WTC11 (cell line): ENCODE measurements around the gene RPUSD2. TPM values are rescaled to one million over a fixed set of nuclear protein-coding genes. Genes with fewer than 3 reads are reported as not detected.

Experiments
- ATAC-seq: fragments of 200-7000 bp; cut with Tn5 transposase; 2 replicates; pipeline ENCODE4 v1.10.0; 2021; ENCODE audit warnings: mild to moderate bottlenecking, moderate library complexity
- Bru-seq: library from RNA; stranded (reverse); fragments of 400-500 nt; gene quantifications from one replicate; lab custom pipeline; 2021; lab: Mats Ljungman, UMichigan
- CTCF ChIA-PET: fragments of 300-600 bp; sonication (Branson Sonifier 250); formaldehyde crosslinking; loops from one replicate; lab custom pipeline; 2021; ENCODE audit warnings: antibody characterized with exemption; lab: Charles Lee
- POLR2A ChIA-PET: fragments of 350-600 bp; sonication (Branson Sonifier 250); formaldehyde crosslinking; loops from one replicate; lab custom pipeline; 2021; ENCODE audit warnings: antibody characterized with exemption; lab: Charles Lee
- DNase-seq: peaks from one replicate; pipeline ENCODE4 v3.0.0; 2021; ENCODE audit warnings: low spot score
- H3K27ac Mint-ChIP-seq: 2 replicates; pipeline ENCODE4 v1.8.0; 2021; ENCODE audit warnings: mixed read lengths
- H3K27me3 Mint-ChIP-seq: 2 replicates; pipeline ENCODE4 v1.8.0; 2021; ENCODE audit warnings: low read depth, mild to moderate bottlenecking, moderate library complexity, mixed read lengths
- H3K36me3 Mint-ChIP-seq: 2 replicates; pipeline ENCODE4 v1.8.0; 2021; ENCODE audit warnings: mixed read lengths
- H3K4me1 Mint-ChIP-seq: 2 replicates; pipeline ENCODE4 v1.8.0; 2022; ENCODE audit warnings: mixed read lengths
- H3K4me3 Mint-ChIP-seq: 2 replicates; pipeline ENCODE4 v1.8.0; 2021; ENCODE audit warnings: mild to moderate bottlenecking, moderate library complexity, mixed read lengths
- H3K9me3 Mint-ChIP-seq: 2 replicates; pipeline ENCODE4 v1.8.0; 2021; ENCODE audit warnings: mixed read lengths
- CREB1 ChIP-seq: sonication (generic); formaldehyde crosslinking; IDR thresholded peaks from 2 replicates; pipeline ENCODE4 v1.8.0; 2023; ENCODE audit warnings: mild to moderate bottlenecking, missing genetic modification reagents
- ESRRA ChIP-seq: sonication (generic); formaldehyde crosslinking; IDR thresholded peaks from 2 replicates; pipeline ENCODE4 v1.8.1; 2022; ENCODE audit warnings: mild to moderate bottlenecking, missing genetic modification reagents, borderline replicate concordance
- FOXJ3 ChIP-seq: sonication (generic); formaldehyde crosslinking; IDR thresholded peaks from 2 replicates; pipeline ENCODE4 v1.9.0; 2021; ENCODE audit warnings: missing genetic modification reagents, mild to moderate bottlenecking, borderline replicate concordance
- FOXK1 ChIP-seq: sonication (generic); formaldehyde crosslinking; IDR thresholded peaks from 2 replicates; pipeline ENCODE4 v1.8.0; 2022; ENCODE audit warnings: mild to moderate bottlenecking, moderate library complexity, missing genetic modification reagents
- FOXP1 ChIP-seq: sonication (generic); formaldehyde crosslinking; IDR thresholded peaks from 2 replicates; pipeline ENCODE4 v1.8.0; 2022; ENCODE audit warnings: missing genetic modification reagents, mild to moderate bottlenecking, moderate library complexity, borderline replicate concordance
- GABPB1 ChIP-seq: sonication (generic); formaldehyde crosslinking; IDR thresholded peaks from 2 replicates; pipeline ENCODE4 v1.8.1; 2023; ENCODE audit warnings: mild to moderate bottlenecking, missing genetic modification reagents
- HMGXB4 ChIP-seq: sonication (generic); formaldehyde crosslinking; IDR thresholded peaks from 2 replicates; pipeline ENCODE4 v1.8.1; 2023; ENCODE audit warnings: mild to moderate bottlenecking, moderate library complexity, missing genetic modification reagents
- MLX ChIP-seq: sonication (generic); formaldehyde crosslinking; IDR thresholded peaks from 2 replicates; pipeline ENCODE4 v1.8.1; 2023; ENCODE audit warnings: mild to moderate bottlenecking, missing genetic modification reagents, moderate library complexity
- MXD4 ChIP-seq: fragments of 250-450 bp; sonication (Bioruptor Pico); IDR thresholded peaks from 2 replicates; pipeline ENCODE4 v1.8.0; 2021; ENCODE audit warnings: mild to moderate bottlenecking, moderate library complexity, borderline replicate concordance
- NFYB ChIP-seq: sonication (generic); formaldehyde crosslinking; conservative IDR thresholded peaks from 2 replicates; pipeline ENCODE4 v1.8.0; 2022; ENCODE audit warnings: low read depth, missing genetic modification reagents
- PRDM15 ChIP-seq: sonication (generic); formaldehyde crosslinking; IDR thresholded peaks from 2 replicates; pipeline ENCODE4 v1.8.0; 2022; ENCODE audit warnings: missing genetic modification reagents
- PREB ChIP-seq: sonication (generic); formaldehyde crosslinking; IDR thresholded peaks from 2 replicates; pipeline ENCODE4 v1.8.1; 2022; ENCODE audit warnings: mild to moderate bottlenecking, missing genetic modification reagents, moderate library complexity, borderline replicate concordance
- SMAD3 ChIP-seq: sonication (generic); formaldehyde crosslinking; IDR thresholded peaks from 2 replicates; pipeline ENCODE4 v1.8.0; 2022; ENCODE audit warnings: missing genetic modification reagents, mild to moderate bottlenecking, borderline replicate concordance
- SOX15 ChIP-seq: fragments of 250-450 bp; sonication (Bioruptor Pico); IDR thresholded peaks from 2 replicates; pipeline ENCODE4 v1.9.0; 2021; ENCODE audit warnings: mild to moderate bottlenecking
- ZNF219 ChIP-seq: sonication (generic); formaldehyde crosslinking; IDR thresholded peaks from 2 replicates; pipeline ENCODE4 v1.8.0; 2023; ENCODE audit warnings: missing genetic modification reagents, mild to moderate bottlenecking, borderline replicate concordance
- ZNF281 ChIP-seq: sonication (generic); formaldehyde crosslinking; IDR thresholded peaks from 2 replicates; pipeline ENCODE4 v1.8.0; 2023; ENCODE audit warnings: mild to moderate bottlenecking, missing genetic modification reagents
- ZNF512 ChIP-seq: sonication (generic); formaldehyde crosslinking; IDR thresholded peaks from 2 replicates; pipeline ENCODE4 v1.8.1; 2022; ENCODE audit warnings: missing genetic modification reagents, borderline replicate concordance
- long read RNA-seq, 3 experiments: library from RNA in 1 of 3; library from capped mRNA in 1 of 3; library from polyadenylated mRNA in 1 of 3; unstranded in 2 of 3; stranded (forward) in 1 of 3; transcript quantifications; one replicate each; pipeline ENCODE4 v2.0.0, GENCODE V29; 2021
- total RNA-seq: library from RNA; stranded (reverse); gene quantifications from 3 replicates; pipeline ENCODE4 v1.2.3, GENCODE V29; 2021

The RPUSD2 gene
- 28.5 to 34.2 TPM (median 30.8 TPM) in 3 replicates for total RNA-seq
- Bru-seq, nascent RNA, result percentile 87 among the genes with signal in this experiment
- long read RNA-seq, experiment 1, transcript RPUSD2-202 (3 exons, 1,558 nt), result minor isoform, 5 of 143 reads
- long read RNA-seq, experiment 1, transcript RPUSD2-203 (1 exons, 631 nt), result minor isoform, 13 of 143 reads
- long read RNA-seq, experiment 1, transcript RPUSD2-201 (3 exons, 2,358 nt), result major isoform, 119 of 143 reads
- long read RNA-seq, experiment 1, partial matches to known transcripts, result 5 of 143 reads
- long read RNA-seq, experiment 1, other reads (novel, unspliced or antisense), result 1 of 143 reads
- long read RNA-seq, experiment 2, transcript RPUSD2-201 (3 exons, 2,358 nt), result major isoform, 19 of 36 reads
- long read RNA-seq, experiment 2, transcript RPUSD2-203 (1 exons, 631 nt), result minor isoform, 7 of 36 reads
- long read RNA-seq, experiment 2, partial matches to known transcripts, result 8 of 36 reads
- long read RNA-seq, experiment 2, other reads (novel, unspliced or antisense), result 2 of 36 reads
- long read RNA-seq, experiment 3, transcript RPUSD2-201 (3 exons, 2,358 nt), result major isoform, 69 of 85 reads
- long read RNA-seq, experiment 3, transcript RPUSD2-202 (3 exons, 1,558 nt), result minor isoform, 5 of 85 reads
- long read RNA-seq, experiment 3, partial matches to known transcripts, result 4 of 85 reads
- long read RNA-seq, experiment 3, other reads (novel, unspliced or antisense), result 5 of 85 reads

- ATAC-seq (peak; percentile 54), DNase-seq (peak; percentile 95)
- H3K4me1 Mint-ChIP-seq, result peaks cover 28% of the 10 kb centered on the region
- no peaks in the 10 kb centered on the region for H3K9me3 Mint-ChIP-seq
- peak within 1 kb of the TSS; percentile 91 for H3K27ac Mint-ChIP-seq
- ChIA-PET POLR2A (interaction anchor here (0.5 to 1.7 kb wide), 7 partner anchors 11 to 163 kb away, joined by 3 to 9 read pairs (median 5); partner anchors contain the start of gene RAD51), CTCF (interaction anchor here (0.6 to 1.8 kb wide), 19 partner anchors 12 to 325 kb away, joined by 3 to 32 read pairs (median 4); partner anchors contain the start of genes RHOV and VPS18)
- H3K4me3 Mint-ChIP-seq, result peak within 1 kb of the TSS; percentile 95
- peaks cover 22% of the 10 kb centered on the region for H3K36me3 Mint-ChIP-seq
- no peaks in the 10 kb centered on the region for H3K27me3 Mint-ChIP-seq
- no peak for TF ChIP-seq ZNF512
- peak; percentile 82; the same call in 1 of the 2 replicates for TF ChIP-seq ZNF281 (CRISPR knock-in tag)
- no peak for TF ChIP-seq MXD4 (CRISPR knock-in tag)
- 0 out of 2 replicates have a peak, but pooled peaks have one; percentile 11 for TF ChIP-seq PRDM15 (CRISPR knock-in tag)
- no peak for TF ChIP-seq MLX (CRISPR knock-in tag)
- peak; percentile 73; the same call in 1 of the 2 replicates for TF ChIP-seq PREB (CRISPR knock-in tag)
- 0 out of 2 replicates have a peak, but pooled peaks have one; percentile 23 for TF ChIP-seq GABPB1 (CRISPR knock-in tag)
- peak; percentile 63 for TF ChIP-seq NFYB (CRISPR knock-in tag)
- no peak for TF ChIP-seq SOX15 (CRISPR knock-in tag)
- TF ChIP-seq FOXK1 (CRISPR knock-in tag), result peak; percentile 82; the same call in 1 of the 2 replicates
- TF ChIP-seq ZNF219, result 0 out of 2 replicates have a peak, but pooled peaks have one; percentile 27
- TF ChIP-seq FOXJ3 (CRISPR knock-in tag), result no peak
- peak; percentile 76; the same call in 1 of the 2 replicates for TF ChIP-seq CREB1 (CRISPR knock-in tag)
- peak; percentile 23; the same call in 1 of the 2 replicates for TF ChIP-seq SMAD3 (CRISPR knock-in tag)
- TF ChIP-seq FOXP1 (CRISPR knock-in tag), result peak; percentile 57; the same call in 1 of the 2 replicates
- peak; percentile 82 for TF ChIP-seq HMGXB4 (CRISPR knock-in tag)
- peak; percentile 28; the same call in 1 of the 2 replicates for TF ChIP-seq ESRRA (CRISPR knock-in tag)
These were observed at the start of gene RPUSD2 for GRCh38 chr15:40569129-40569953. RPUSD2 (plus strand) TSS chr15:40569299; CDS start chr15:40569338, 39 bp downstream.
